ENCODE measurements around the gene TRIM42.

Gene TRIM42

GRCh38 chr3:140748903-140749302, 71.0 kb downstream of the TRIM42 start:
- intact Hi-C loops (cut with DNase I), result no loop called here
- DNase-seq, result peak in 3 of 42 donors; percentile 2 to 43 (median 18)

All from head of caudate nucleus (tissue), 42 donors.